ENCODE measurements around the gene MED31.
"Not testable (repeated sequence)": the region's sequence is repeated elsewhere in the genome, so short reads cannot be mapped to it uniquely, and the experiment has no call there.

Gene MED31

DNA sequence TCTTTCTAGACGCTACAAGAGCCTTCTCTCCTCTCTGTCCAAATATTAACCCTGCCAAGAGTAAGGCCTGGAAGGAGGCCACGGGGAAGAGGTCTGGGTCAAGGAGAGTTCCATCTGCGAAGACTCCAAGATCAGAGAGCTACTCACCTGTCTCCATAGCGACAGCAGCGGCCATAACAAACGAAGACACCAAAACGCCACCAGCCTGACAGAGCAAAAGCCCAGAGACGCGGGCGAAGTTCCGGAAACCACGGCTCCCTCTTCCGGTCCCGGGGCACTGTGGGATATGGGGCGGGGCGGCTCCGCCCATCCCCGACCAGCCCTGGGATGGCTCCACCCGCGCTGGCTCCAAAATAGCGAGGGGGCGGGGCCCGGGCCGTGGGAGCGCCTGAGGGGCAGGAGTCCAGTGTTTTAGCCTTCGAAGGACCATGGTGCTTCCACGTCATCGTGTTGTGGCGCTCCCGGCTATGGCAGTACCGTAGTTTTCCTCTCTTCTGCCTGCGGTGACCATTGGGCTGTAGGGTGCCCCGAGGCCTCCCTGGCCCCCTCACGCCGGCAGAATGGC, at the start of gene MED31, which contains the start of gene C17orf100:
Gene MED31, minus strand, starts transcription at position 252 of the 565 bp plus-strand sequence. Its CDS starts 77 bp downstream, at position 175.
Gene C17orf100, plus strand, starts transcription at position 409 of the 565 bp plus-strand sequence. Its CDS starts 152 bp downstream, at position 561.
- DNase-seq: peak; percentile 82

DNA sequence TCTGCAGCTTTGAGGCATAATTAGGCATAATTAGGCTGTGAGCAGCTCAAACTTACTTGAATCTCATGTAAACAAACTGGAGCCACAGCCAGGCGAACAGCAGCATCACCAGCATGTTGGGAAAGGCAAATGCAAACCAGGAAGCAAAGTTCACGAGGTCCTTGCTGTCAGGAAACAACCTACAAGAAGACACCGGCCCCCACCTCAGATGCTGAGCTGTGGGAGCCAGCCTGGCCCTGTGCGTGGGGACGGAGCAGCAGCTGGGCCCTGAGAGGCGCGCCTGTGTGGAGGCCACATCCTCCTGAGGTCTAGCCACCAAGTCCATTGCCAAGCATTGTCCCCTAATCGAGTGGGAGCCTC, 49.5 kb upstream of the MED31 start:
- no peak for DNase-seq

DNA sequence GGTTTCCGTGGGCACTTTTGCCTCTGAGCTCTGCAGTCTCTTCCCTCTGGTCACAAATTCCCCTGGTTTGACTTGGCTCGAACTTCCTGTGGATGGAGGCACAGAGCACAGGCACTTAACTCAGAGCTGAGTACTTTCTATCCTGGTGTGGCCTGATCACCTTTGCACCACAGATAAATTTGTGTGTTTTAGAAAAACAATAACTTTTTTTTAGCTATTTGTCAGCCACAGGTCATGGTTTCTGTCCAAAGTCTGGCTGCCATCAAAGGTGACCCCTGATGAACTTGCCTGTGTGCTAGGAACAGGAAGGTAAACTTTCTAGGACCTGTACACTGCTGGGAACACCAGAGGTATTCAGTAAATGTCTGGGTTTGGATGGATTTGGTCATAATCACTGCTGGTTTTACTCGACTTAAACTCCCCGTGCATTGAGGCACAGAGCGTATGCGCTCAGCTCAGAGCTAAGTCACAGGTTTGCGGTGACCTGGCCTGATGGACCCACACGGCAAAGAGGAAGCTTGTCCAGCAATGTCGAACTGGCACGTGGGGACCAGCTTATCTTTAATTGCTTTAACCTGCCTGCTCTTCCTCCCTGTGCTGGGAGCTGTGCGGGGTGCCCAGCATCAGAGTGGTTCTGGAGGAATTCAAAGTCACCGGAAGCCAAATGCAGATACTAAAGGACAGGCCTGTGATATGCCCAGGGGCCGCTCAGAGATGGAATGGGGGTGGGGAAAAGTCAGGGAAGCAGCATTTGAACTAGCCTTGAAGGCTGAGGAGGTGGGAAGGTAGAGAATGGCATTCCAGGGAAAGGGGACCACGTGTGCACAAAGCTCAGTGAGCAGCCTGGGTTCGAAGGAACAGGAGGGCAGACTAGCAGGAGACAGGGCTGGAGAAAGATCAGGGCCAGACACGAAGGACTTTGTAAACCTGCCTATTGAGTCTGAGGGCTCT, 48.9 kb upstream of the MED31 start:
- DNase-seq: no peak

DNA sequence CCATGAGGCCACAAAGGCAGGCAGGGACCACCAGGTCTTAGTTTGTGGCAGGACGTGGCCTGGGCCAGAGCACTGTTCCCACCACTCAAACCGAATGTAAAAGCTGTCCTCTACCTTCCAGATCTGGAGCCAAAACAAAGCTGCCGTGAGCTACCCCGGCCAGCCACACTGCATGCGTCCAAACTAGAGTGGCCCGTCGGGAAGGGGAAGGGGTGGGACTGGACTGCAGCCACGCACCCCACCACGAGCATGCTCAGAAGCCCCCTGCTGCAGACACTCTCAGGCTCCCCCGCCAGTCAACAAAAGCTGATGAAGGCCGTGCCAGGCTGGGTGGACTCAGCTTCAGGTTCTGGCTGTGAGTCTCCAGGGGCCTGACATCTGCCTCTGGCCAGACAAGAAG, 46.6 kb upstream of the MED31 start:
- DNase-seq: no peak

GRCh38 chr17:6696906-6697305, 45.5 kb upstream of the MED31 start:
- no peak for DNase-seq

DNA sequence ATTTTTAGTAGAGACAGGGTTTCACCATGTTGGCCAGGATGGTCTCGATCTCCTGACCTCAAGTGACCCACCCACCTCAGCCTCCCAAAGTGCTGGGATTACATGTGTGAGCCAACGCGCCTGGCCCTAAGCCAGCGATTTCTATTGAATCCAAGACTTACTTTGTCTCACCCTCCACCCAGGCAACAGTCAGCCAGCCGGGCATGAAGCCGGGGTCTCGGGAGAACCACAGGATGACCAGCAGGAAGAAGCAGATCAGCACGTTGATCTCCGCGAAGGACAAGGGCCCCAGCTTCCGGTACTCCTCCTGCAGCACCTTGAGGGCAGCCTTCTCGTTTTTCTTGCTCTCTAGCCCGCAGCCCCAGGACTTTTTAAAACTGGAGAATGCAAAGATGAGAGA, 44.2 kb upstream of the MED31 start:
- no peak for DNase-seq

- no peak for DNase-seq
Observed at GRCh38 chr17:6695051-6695450, 43.6 kb upstream of the MED31 start.

- not testable (repeated sequence) for DNase-seq
Observed at GRCh38 chr17:6691958-6692357, 40.6 kb upstream of the MED31 start.

- no peak for DNase-seq
Observed at GRCh38 chr17:6691546-6691945, 40.1 kb upstream of the MED31 start.

DNA sequence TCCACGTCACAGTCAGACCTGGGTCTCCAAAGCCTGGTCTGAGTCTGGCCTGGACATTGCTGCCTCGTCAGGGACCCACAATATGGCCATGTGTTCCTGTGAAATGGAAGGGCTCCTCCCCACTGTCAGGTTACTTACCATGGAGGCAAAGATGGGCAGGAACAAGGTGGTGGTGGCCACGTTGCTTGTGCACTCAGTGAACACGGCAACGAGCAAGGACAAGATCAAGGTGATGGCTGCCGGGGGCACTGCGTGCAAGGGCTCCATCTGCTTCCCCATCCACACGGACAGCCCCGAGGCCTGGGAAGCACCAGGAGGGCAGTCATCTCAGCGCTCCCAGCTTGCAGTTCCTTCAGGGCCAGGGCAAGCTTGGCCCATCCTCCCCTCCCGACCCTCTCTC, 39.2 kb upstream of the MED31 start:
- DNase-seq: no peak

DNA sequence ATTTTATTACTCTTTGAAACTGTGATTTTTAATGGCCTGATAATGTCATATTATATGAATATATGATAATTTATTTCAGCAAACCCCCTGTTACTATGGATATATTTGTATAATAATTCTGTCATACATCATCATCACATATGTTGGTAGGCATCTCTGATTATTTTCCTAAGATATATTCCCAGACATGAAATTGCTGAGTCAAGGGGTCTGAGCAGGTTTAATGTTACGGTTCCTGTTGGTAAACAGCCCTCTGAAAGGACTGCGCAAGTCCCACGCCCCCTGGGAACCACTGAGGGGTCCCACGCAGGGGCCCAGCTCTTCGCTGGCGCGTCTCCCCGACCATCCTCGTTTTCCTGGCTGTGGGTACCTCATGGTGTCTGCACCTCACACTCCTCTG, 37.5 kb upstream of the MED31 start:
- no peak for DNase-seq

DNA sequence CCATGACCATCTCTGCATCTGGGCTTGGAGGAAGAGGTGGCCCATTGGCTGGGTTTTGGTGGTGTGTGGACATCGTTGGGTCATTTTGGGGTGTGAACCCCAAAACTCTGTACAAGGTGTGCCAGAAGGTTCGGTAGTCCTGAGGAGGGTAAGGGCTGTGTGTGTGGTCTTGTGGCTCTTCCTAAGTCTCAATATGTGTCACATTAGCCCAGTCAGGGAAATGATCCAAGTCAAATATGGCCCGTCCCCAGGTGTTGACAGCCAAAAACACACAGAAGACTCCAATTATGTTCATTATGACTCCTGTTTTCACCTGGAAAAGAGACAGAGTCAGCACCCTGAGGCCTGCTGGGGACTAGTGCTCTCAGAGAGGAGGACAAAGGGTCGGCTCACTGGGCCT, 34.6 kb upstream of the MED31 start:
- no peak for DNase-seq

GRCh38 chr17:6684881-6685767, 33.7 kb upstream of the MED31 start:
- DNase-seq: no peak

DNA sequence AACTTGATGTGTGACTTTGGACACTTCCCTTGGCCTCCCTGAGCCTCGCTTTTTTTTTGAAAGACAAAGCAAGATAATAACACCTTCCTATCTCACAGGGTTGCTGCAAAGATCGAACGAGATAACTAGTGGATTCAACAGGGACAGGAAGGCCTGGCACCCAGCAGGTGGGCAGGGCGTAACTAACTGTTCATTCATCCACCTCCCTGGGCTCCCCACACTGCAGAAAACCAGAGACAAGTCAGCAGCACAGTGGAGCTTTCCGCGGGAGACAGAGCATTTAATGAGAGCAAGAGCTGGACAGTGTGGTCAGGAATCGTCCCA, 33.0 kb upstream of the MED31 start:
- DNase-seq: no peak

DNA sequence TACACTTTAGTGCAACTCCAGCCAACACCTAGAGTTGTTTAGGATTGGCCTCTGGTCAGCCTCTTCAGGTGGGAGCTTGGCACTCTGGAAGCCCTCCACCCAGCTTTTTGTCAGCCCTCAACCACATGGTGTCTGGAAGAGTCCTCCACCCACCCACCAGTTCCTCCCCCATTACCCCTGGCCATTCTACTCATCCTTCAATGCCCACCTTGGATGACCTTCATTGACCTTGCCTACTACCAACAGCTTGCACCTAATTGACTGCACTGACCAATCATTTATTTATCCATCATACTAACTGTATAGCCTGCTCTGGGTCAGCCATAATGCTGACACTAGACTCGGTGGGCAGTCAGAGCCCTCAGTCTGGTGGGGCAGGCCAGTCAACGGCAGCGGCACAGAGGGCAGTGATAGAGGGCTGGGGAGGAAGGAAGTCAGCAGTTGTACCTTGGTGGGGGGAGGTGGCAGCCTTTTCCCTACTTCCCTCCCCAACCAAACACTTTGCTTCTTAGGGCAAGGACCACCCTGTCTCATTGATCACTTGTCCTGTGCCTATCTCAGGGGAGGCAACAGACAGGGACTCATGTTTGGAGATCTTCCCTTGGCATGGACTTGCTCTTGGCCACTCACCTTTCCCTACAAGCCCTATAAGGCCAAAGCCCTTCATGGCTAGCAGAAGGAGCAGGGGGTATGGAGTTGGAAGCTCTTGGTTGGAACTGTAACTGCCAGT, 32.5 kb upstream of the MED31 start:
- DNase-seq: no peak

- DNase-seq: no peak
Observed at GRCh38 chr17:6683081-6683684, 31.8 kb upstream of the MED31 start.

DNA sequence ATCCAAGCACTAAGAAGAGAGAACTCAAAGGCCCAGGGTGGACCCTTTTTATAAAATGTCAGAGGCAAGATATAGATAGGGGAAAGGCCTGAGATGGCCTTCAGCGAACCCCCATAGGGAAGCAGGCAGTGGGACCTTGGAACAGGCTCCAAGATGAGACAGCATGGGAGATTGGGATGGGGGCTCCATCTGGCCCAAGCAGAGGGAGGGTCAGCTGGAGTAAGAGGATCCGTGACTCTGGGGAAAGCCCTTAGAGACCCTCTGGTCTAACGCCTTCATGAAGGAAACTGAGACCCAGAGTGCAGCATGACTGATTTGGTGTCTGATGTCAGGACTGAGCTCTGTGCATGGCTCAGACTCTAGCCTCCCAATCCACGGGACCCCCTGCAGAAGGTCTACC, 30.9 kb upstream of the MED31 start:
- no peak for DNase-seq

GRCh38 chr17:6681671-6682070, 30.3 kb upstream of the MED31 start:
- no peak for DNase-seq

GRCh38 chr17:6681176-6681575, 29.8 kb upstream of the MED31 start:
- DNase-seq: no peak

GRCh38 chr17:6679241-6679640, 27.8 kb upstream of the MED31 start:
- DNase-seq: no peak

DNA sequence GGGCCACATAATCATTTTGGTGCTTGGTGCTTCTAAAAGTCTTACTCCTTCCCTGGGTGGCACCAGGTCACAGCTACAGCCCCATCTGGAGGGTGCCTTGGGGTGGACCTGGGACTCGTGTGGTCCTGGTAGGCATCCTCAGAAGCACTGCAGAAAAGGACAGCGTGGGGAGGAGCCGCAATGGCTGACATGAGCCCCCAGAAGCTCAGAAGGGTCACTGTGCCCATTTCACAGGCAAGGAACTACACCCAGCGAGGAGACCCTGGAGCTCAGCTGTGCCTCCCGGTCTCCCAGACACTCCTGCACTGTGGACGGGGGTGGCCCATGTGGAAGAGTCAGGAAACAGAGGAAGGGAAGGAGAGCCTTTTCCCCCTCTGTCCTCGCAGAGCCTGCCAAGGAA, 26.5 kb upstream of the MED31 start:
- no peak for DNase-seq

DNA sequence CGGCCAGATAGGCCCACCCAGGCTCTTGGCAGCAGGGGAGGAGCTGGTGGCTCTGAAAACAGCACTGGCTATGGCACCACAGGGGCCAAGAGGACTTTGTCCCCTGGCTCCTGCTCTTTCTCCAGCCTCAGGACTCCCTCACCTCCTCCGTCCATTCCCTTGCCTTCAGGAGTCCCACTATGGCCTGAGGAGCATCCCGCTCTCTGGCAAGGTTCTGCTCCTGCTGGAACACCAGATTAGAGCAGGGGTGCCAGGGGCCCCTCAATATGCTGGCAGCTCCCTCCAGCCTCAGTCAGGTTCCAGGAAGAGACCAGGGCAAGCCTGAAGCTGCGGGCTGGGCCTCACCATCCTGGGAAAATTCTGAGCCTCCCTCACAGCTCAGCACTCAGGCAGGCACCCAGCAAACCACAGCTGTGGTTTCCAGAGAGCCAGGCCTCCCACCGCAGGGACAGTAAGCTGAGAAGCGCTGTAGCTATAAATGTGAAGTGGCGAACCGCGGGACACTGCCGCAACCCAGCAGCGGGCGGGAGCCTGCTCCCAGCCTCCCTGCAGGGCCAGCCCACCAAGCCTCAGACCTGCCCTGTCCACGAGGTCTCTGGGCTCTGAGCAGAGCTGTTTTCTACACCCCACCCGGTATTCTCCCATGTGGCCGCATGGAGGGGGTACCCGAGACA, 25.9 kb upstream of the MED31 start:
- DNase-seq: no peak

All from 8988T (cell line).